Fibroblast of lung (primary cell): ENCODE data around the gene ALDH1L1. TPM values are rescaled to one million over a fixed set of nuclear protein-coding genes. Genes with fewer than 3 reads are reported as not detected.

ENCODE experiments used
- DNase-seq, 2 donors: peaks; one replicate each; pipeline versions ENCODE4 v3.0.0 to v3.0.0-alpha.2; 2010; ENCODE audit warnings: low read depth in 2 of 2
- H2AFZ ChIP-seq: 2 replicates; pipeline ENCODE4 v1.5.1; 2012; ENCODE audit warnings: low read length, control low read depth, inconsistent platforms
- H3K27ac ChIP-seq: 2 replicates; pipeline ENCODE4 v1.5.1; 2011; ENCODE audit warnings: low read length, control low read depth; ENCODE audit not compliant: insufficient read depth
- H3K27me3 ChIP-seq: 2 replicates; pipeline ENCODE4 v1.5.1; 2011; ENCODE audit warnings: mild to moderate bottlenecking, low read length; ENCODE audit not compliant: control insufficient read depth, insufficient read depth
- H3K36me3 ChIP-seq: 2 replicates; pipeline ENCODE4 v1.5.1; 2011; ENCODE audit warnings: low read length; ENCODE audit not compliant: control insufficient read depth, insufficient read depth
- H3K4me1 ChIP-seq: 2 replicates; pipeline ENCODE4 v1.5.1; 2011; ENCODE audit warnings: low read length; ENCODE audit not compliant: control insufficient read depth, insufficient read depth; ENCODE audit errors: extremely low read depth
- H3K4me2 ChIP-seq: 2 replicates; pipeline ENCODE4 v1.5.1; 2011; ENCODE audit warnings: low read length, control low read depth; ENCODE audit not compliant: insufficient read depth; ENCODE audit errors: extremely low read depth
- H3K4me3 ChIP-seq, 4 experiments: fragments of 200-600 bp in 1 of 4; sonication (generic) in 1 of 4; replicated peaks in 1 of 4; 2 replicates each; pipeline ENCODE4 v1.5.1; 2011 to 2016; ENCODE audit warnings: low read length in 4 of 4, low read depth in 3 of 4, mild to moderate bottlenecking in 3 of 4, control low read depth in 2 of 4, inconsistent platforms in 1 of 4, mixed read lengths in 1 of 4; ENCODE audit not compliant: insufficient read depth in 1 of 4; ENCODE audit errors: control extremely low read depth in 1 of 4
- H3K79me2 ChIP-seq: 2 replicates; pipeline ENCODE4 v1.5.1; 2012; ENCODE audit warnings: mild to moderate bottlenecking, low read length, inconsistent platforms; ENCODE audit not compliant: control insufficient read depth, insufficient read depth
- H3K9ac ChIP-seq: 2 replicates; pipeline ENCODE4 v1.5.1; 2011; ENCODE audit warnings: mild to moderate bottlenecking, low read length, control low read depth; ENCODE audit not compliant: insufficient read depth
- H3K9me3 ChIP-seq: 2 replicates; pipeline ENCODE4 v1.5.1; 2012; ENCODE audit warnings: low read depth, low read length; ENCODE audit not compliant: control insufficient read depth, insufficient read depth
- H4K20me1 ChIP-seq: 2 replicates; pipeline ENCODE4 v1.5.1; 2011; ENCODE audit warnings: low read length; ENCODE audit not compliant: control insufficient read depth, insufficient read depth; ENCODE audit errors: extremely low read depth
- EZH2 ChIP-seq: IDR thresholded peaks from 2 replicates; pipeline ENCODE4 v1.5.1; 2012; ENCODE audit warnings: low read length, control low read depth, mild to moderate bottlenecking; ENCODE audit errors: missing control alignments
- polyA plus RNA-seq, 2 donors: library from polyadenylated mRNA; depleted of rRNA in 1 of 2; stranded (reverse) in 1 of 2; unstranded in 1 of 2; fragments of >200 nt; gene quantifications; 2 replicates each; pipeline ENCODE4 v1.2.1, GENCODE V29; 2011 to 2012; ENCODE audit warnings: missing spikeins in 1 of 2
- total RNA-seq: library from RNA; depleted of rRNA; stranded (reverse); fragments of >200 nt; gene quantifications from 2 replicates; pipeline ENCODE4 v1.2.1, GENCODE V29; 2014
- TF ChIP-seq, protein P1 (sequence below), 2 donors: IDR thresholded peaks in 1 of 2; conservative IDR thresholded peaks in 1 of 2; 1 replicate in 1 of 2; 2 replicates in 1 of 2; pipeline ENCODE4 v1.5.1; 2011 to 2012; ENCODE audit warnings: low read length in 2 of 2, control low read depth in 1 of 2, inconsistent platforms in 1 of 2, low read depth in 1 of 2, mild to moderate bottlenecking in 1 of 2

Gene ALDH1L1
- total and polyA plus RNA-seq, 2 donors (not counting 1 experiment from before 2014, with no cell fraction given), result not detected

GRCh38 chr3:126128504-126129397 is 51.6 kb downstream of the ALDH1L1 start:
- Histone ChIP-seq H3K4me2 (no peak overlapping the region), H2AFZ (no peak overlapping the region), H3K4me3 (no peak overlapping the region), H3K9me3 (no peaks in the 10 kb centered on the region), H3K27me3 (no peaks in the 10 kb centered on the region), H4K20me1 (no peaks in the 10 kb centered on the region), H3K9ac (no peak overlapping the region), H3K79me2 (no peaks in the 10 kb centered on the region), H3K27ac (no peak overlapping the region), H3K36me3 (no peaks in the 10 kb centered on the region), H3K4me1 (no peaks in the 10 kb centered on the region)
- DNase-seq, result no peak
- TF ChIP-seq, protein P1, sequence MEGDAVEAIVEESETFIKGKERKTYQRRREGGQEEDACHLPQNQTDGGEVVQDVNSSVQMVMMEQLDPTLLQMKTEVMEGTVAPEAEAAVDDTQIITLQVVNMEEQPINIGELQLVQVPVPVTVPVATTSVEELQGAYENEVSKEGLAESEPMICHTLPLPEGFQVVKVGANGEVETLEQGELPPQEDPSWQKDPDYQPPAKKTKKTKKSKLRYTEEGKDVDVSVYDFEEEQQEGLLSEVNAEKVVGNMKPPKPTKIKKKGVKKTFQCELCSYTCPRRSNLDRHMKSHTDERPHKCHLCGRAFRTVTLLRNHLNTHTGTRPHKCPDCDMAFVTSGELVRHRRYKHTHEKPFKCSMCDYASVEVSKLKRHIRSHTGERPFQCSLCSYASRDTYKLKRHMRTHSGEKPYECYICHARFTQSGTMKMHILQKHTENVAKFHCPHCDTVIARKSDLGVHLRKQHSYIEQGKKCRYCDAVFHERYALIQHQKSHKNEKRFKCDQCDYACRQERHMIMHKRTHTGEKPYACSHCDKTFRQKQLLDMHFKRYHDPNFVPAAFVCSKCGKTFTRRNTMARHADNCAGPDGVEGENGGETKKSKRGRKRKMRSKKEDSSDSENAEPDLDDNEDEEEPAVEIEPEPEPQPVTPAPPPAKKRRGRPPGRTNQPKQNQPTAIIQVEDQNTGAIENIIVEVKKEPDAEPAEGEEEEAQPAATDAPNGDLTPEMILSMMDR (conservative IDR thresholded peaks at IDR 0.05 in 1 of 2, IDR thresholded peaks at IDR 0.05 in 1 of 2; ENCODE audit: low read depth in 1 of 2, low read length in 2 of 2), result no peak
- TF ChIP-seq EZH2, result no peak

- H3K9me3 ChIP-seq, result no peaks in the 10 kb centered on the region
- no peak overlapping the region for H3K4me3 ChIP-seq
- H3K27ac ChIP-seq, result no peak overlapping the region
- no peak overlapping the region for H3K9ac ChIP-seq
- no peaks in the 10 kb centered on the region for H4K20me1 ChIP-seq
- H3K36me3 ChIP-seq, result no peaks in the 10 kb centered on the region
- H3K79me2 ChIP-seq, result no peaks in the 10 kb centered on the region
- H2AFZ ChIP-seq, result no peak overlapping the region
- no peaks in the 10 kb centered on the region for H3K4me1 ChIP-seq
- no peak for DNase-seq
- no peak overlapping the region for H3K4me2 ChIP-seq
- H3K27me3 ChIP-seq, result no peaks in the 10 kb centered on the region
- no peak for TF ChIP-seq EZH2
- TF ChIP-seq, protein P1 (conservative IDR thresholded peaks at IDR 0.05 in 1 of 2, IDR thresholded peaks at IDR 0.05 in 1 of 2; ENCODE audit: low read depth in 1 of 2, low read length in 2 of 2), result no peak
Measured at GRCh38 chr3:126127904-126128303, 52.5 kb downstream of the ALDH1L1 start.

DNA sequence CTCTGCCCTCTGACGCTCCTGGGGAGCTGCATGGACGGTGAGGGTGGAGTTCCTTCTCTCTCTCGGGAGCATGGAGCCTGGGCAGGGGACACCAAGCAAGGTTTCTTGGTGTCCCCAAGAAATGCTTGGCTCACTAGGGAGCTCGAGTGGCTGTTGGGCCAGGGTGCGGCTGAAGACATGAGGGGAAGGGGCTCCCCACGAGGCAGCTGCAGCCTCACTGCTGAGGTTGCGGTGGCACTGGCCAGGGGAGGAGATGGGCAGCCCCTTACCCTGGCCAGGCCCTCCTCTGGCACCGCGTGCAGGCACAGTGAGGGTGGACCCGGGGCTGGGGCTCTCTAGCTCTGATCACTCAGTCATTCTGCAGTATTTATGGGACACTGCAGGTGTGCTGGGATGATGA is 52.9 kb downstream of the ALDH1L1 start:
- Histone ChIP-seq H3K79me2 (no peaks in the 10 kb centered on the region), H3K36me3 (no peaks in the 10 kb centered on the region), H3K4me2 (no peak overlapping the region), H3K4me3 (no peak overlapping the region), H4K20me1 (no peaks in the 10 kb centered on the region), H2AFZ (no peak overlapping the region), H3K4me1 (no peaks in the 10 kb centered on the region), H3K9me3 (no peaks in the 10 kb centered on the region), H3K27me3 (no peaks in the 10 kb centered on the region), H3K27ac (no peak overlapping the region), H3K9ac (no peak overlapping the region)
- no peak for TF ChIP-seq EZH2
- TF ChIP-seq, protein P1 (conservative IDR thresholded peaks at IDR 0.05 in 1 of 2, IDR thresholded peaks at IDR 0.05 in 1 of 2; ENCODE audit: low read depth in 1 of 2, low read length in 2 of 2), result no peak
- no peak for DNase-seq
